Right lobe of liver (tissue), 4 donors: ENCODE data around the gene IL33.

Source experiments
- POLR2A ChIP-seq: fragments of 450-650 bp; IDR thresholded peaks from one replicate; pipeline ENCODE4 v1.6.1; 2017; ENCODE audit warnings: antibody characterized with exemption, mild to moderate bottlenecking
- TF ChIP-seq, protein P1 (sequence below), 4 donors: fragments of 200-600 bp in 3 of 4; fragments of 450-650 bp in 1 of 4; IDR thresholded peaks; one replicate each; pipeline versions ENCODE4 v1.5.1 to v1.8.0; 2016 to 2022; ENCODE audit warnings: antibody characterized with exemption in 4 of 4, mild to moderate bottlenecking in 2 of 4
- donor health status: DM: no; HTN: no; CAD: no.
- donor health status: DM: no; HTN: no; CAD: no.
- donor health status: DM: no; HTN: yes; CAD: no.

DNA sequence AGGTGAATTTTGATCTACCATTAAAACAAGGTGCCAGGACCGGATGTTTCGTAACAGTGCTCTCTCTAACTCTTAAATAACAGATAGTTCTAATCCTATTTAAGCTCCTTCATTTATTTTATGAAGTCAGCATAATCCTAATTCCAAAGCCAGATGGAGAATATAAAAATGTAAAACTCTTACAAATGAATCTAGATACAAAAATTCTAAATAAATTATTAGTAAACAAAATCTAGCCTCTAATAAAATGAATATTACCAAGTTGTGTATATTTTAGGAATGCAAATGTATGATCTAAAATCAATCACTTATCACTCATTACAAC is 32.4 kb upstream of the IL33 start:
- TF ChIP-seq, protein P1, sequence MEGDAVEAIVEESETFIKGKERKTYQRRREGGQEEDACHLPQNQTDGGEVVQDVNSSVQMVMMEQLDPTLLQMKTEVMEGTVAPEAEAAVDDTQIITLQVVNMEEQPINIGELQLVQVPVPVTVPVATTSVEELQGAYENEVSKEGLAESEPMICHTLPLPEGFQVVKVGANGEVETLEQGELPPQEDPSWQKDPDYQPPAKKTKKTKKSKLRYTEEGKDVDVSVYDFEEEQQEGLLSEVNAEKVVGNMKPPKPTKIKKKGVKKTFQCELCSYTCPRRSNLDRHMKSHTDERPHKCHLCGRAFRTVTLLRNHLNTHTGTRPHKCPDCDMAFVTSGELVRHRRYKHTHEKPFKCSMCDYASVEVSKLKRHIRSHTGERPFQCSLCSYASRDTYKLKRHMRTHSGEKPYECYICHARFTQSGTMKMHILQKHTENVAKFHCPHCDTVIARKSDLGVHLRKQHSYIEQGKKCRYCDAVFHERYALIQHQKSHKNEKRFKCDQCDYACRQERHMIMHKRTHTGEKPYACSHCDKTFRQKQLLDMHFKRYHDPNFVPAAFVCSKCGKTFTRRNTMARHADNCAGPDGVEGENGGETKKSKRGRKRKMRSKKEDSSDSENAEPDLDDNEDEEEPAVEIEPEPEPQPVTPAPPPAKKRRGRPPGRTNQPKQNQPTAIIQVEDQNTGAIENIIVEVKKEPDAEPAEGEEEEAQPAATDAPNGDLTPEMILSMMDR (IDR thresholded peaks at IDR 0.05), result no peak
- no peak for TF ChIP-seq POLR2A
